GM12878 (cell line): ENCODE data around the gene SSU72. TPM values are rescaled to one million over a fixed set of nuclear protein-coding genes. Genes with fewer than 3 reads are reported as not detected.

Source experiments
- ATAC-seq: fragments of 200-7000 bp; cut with Tn5 transposase; 3 replicates; pipeline ENCODE4 v1.9.1; 2020; ENCODE audit warnings: mild to moderate bottlenecking, moderate library complexity
- BruUV-seq: library from RNA; stranded (reverse); fragments of 400-500 nt; replicated peaks from 2 replicates; lab custom pipeline; 2021; lab: Mats Ljungman, UMichigan
- CTCF ChIA-PET: fragments of 300-600 bp; sonication (Branson Sonifier 250); formaldehyde crosslinking; extraction: SDS; loops from one replicate; lab custom pipeline; 2021; ENCODE audit warnings: inconsistent platforms; lab: Yijun Ruan, JAX
- POLR2A ChIA-PET: fragments of 350-600 bp; formaldehyde crosslinking; extraction: SDS; loops from one replicate; lab custom pipeline; 2021; ENCODE audit warnings: inconsistent platforms; lab: Charles Lee
- RAD21 ChIA-PET: fragments of 300-600 bp; sonication (Branson Sonifier 250); formaldehyde crosslinking; loops from one replicate; lab custom pipeline; 2023; ENCODE audit warnings: antibody characterized with exemption; ENCODE audit not compliant: unreplicated experiment; lab: Charles Lee
- SMC1A ChIA-PET: fragments of 300-600 bp; sonication (Branson Sonifier 250); formaldehyde crosslinking; loops from one replicate; lab custom pipeline; 2023; ENCODE audit not compliant: unreplicated experiment, uncharacterized antibody; lab: Charles Lee
- DNase-seq: peaks from one replicate; pipeline ENCODE4 v3.0.0-alpha.2; 2011; ENCODE audit warnings: low read depth, low spot score
- FAIRE-seq: peaks from 3 replicates; lab custom pipeline; 2011; peaks lifted over from hg19 to GRCh38; lab: Jason Lieb, UNC
- H2AFZ ChIP-seq: 2 replicates; pipeline ENCODE4 v1.6.0; 2011; ENCODE audit warnings: low read depth, low read length, control low read depth; ENCODE audit not compliant: control insufficient read depth
- H3K27ac ChIP-seq: 2 replicates; pipeline ENCODE4 v1.5.1; 2011; ENCODE audit warnings: control low read depth; ENCODE audit not compliant: control insufficient read depth, insufficient read depth
- H3K27me3 ChIP-seq, 2 experiments: replicated peaks in 1 of 2; 2 replicates each; pipeline versions ENCODE4 v1.6.0 to v1.6.1; 2011; ENCODE audit warnings: low read length in 1 of 2; ENCODE audit not compliant: control insufficient read depth in 2 of 2, insufficient read depth in 2 of 2
- H3K36me3 ChIP-seq, 2 experiments: 2 replicates each; pipeline ENCODE4 v1.5.1; 2011; ENCODE audit warnings: low read length in 1 of 2; ENCODE audit not compliant: control insufficient read depth in 2 of 2, insufficient read depth in 2 of 2
- H3K4me1 ChIP-seq: 2 replicates; pipeline ENCODE4 v1.6.1; 2011; ENCODE audit warnings: mild to moderate bottlenecking, low read length, moderate library complexity, mixed read lengths; ENCODE audit not compliant: control insufficient read depth, insufficient read depth
- H3K4me2 ChIP-seq: 2 replicates; pipeline ENCODE4 v1.6.0; 2011; ENCODE audit warnings: control low read depth; ENCODE audit not compliant: control insufficient read depth, insufficient read depth
- H3K4me3 ChIP-seq: fragments of 200-600 bp; sonication (generic); 2 replicates; pipeline ENCODE4 v1.5.1; 2016
- H3K79me2 ChIP-seq: 2 replicates; pipeline ENCODE4 v1.6.0; 2011; ENCODE audit warnings: low read length; ENCODE audit not compliant: control insufficient read depth, insufficient read depth
- H3K9ac ChIP-seq: 2 replicates; pipeline ENCODE4 v1.8.0; 2011; ENCODE audit warnings: low read length, control low read depth, mixed read lengths; ENCODE audit not compliant: control insufficient read depth, insufficient read depth
- H3K9me3 ChIP-seq: replicated peaks from 3 replicates; pipeline ENCODE4 v1.5.1; 2011; ENCODE audit warnings: mild to moderate bottlenecking, low read length; ENCODE audit not compliant: control insufficient read depth, insufficient read depth
- H4K20me1 ChIP-seq: 2 replicates; pipeline ENCODE4 v1.6.0; 2011; ENCODE audit not compliant: control insufficient read depth, insufficient read depth
- BMI1 ChIP-seq: fragments of 450-650 bp; IDR thresholded peaks from 2 replicates; pipeline ENCODE4 v1.6.1; 2016; ENCODE audit warnings: mild to moderate bottlenecking, moderate library complexity, borderline replicate concordance
- CREM ChIP-seq: IDR thresholded peaks from 2 replicates; pipeline ENCODE4 v1.6.1; 2014; ENCODE audit warnings: antibody characterized with exemption, low read depth
- IKZF1 ChIP-seq: fragments of 450-650 bp; conservative IDR thresholded peaks from 2 replicates; pipeline ENCODE4 v1.6.1; 2017; ENCODE audit warnings: antibody characterized with exemption, mild to moderate bottlenecking
- NR2C2 ChIP-seq: IDR thresholded peaks from 2 replicates; pipeline ENCODE4 v1.6.1; 2011; ENCODE audit warnings: borderline replicate concordance, low read depth; ENCODE audit not compliant: control insufficient read depth, insufficient read length
- ZNF384 ChIP-seq: IDR thresholded peaks from 2 replicates; pipeline ENCODE4 v1.6.1; 2012; ENCODE audit warnings: low read depth, mild to moderate bottlenecking, low read length, improper control_type of control experiment, borderline replicate concordance
- WGBS: methylation state at CpG from one replicate; pipeline ENCODE4 v1.1.6; 2016; ENCODE audit warnings: low lambda C conversion rate; ENCODE audit not compliant: insufficient replicate concordance, insufficient coverage; ENCODE audit errors: missing lambda C conversion rate; 5-methylcytosine and 5-hydroxymethylcytosine counted together
- in situ Hi-C: fragments of 300-500 bp; cut with MboI; formaldehyde crosslinking; loops from 9 replicates; pipeline ENCODE4 v1.14.3; 2018; ENCODE audit warnings: mixed read lengths
- intact Hi-C: fragments of 100-400 bp; cut with micrococcal nuclease; formaldehyde crosslinking; loops from one replicate; pipeline ENCODE4 v1.14.2; 2022; ENCODE audit not compliant: unreplicated experiment
- polyA plus RNA-seq, 11 experiments: library from polyadenylated mRNA; depleted of rRNA in 4 of 11; unstranded in 6 of 11; stranded (reverse) in 5 of 11; fragments of >200 nt; fragmentation: Nextera tagmentation in 4 of 11; fragmentation: Illumina TruSeq in 1 of 11; extraction: Ambion mirVana in 4 of 11; extraction: Trizol in 1 of 11; gene quantifications; 1 replicate in 1 of 11; 2 replicates in 10 of 11; pipeline versions ENCODE4 v1.2.1 to v1.2.3, GENCODE V29; 2011 to 2016; ENCODE audit warnings: inconsistent platforms in 2 of 11, missing spikeins in 2 of 11, low read depth in 1 of 11
- total RNA-seq, 4 experiments: library from RNA; depleted of rRNA in 3 of 4; stranded (reverse); fragments of >200 nt in 3 of 4; fragmentation: Illumina TruSeq in 1 of 4; extraction: Trizol in 1 of 4; gene quantifications; 2 replicates each; pipeline versions ENCODE4 v1.2.1 to v1.2.3, GENCODE V29; 2013 to 2021
- TF ChIP-seq, protein P1 (sequence below): IDR thresholded peaks from 2 replicates; pipeline ENCODE4 v1.6.1; 2012; ENCODE audit warnings: improper control_type of control experiment, low read depth, low read length; ENCODE audit not compliant: insufficient replicate concordance

Gene SSU72
- total and polyA plus RNA-seq, 10 of the 15 experiments (the other 5 are each of a cell fraction or from before 2014, with no cell fraction given) = 28.6 to 172 (median 67.7) TPM

DNA sequence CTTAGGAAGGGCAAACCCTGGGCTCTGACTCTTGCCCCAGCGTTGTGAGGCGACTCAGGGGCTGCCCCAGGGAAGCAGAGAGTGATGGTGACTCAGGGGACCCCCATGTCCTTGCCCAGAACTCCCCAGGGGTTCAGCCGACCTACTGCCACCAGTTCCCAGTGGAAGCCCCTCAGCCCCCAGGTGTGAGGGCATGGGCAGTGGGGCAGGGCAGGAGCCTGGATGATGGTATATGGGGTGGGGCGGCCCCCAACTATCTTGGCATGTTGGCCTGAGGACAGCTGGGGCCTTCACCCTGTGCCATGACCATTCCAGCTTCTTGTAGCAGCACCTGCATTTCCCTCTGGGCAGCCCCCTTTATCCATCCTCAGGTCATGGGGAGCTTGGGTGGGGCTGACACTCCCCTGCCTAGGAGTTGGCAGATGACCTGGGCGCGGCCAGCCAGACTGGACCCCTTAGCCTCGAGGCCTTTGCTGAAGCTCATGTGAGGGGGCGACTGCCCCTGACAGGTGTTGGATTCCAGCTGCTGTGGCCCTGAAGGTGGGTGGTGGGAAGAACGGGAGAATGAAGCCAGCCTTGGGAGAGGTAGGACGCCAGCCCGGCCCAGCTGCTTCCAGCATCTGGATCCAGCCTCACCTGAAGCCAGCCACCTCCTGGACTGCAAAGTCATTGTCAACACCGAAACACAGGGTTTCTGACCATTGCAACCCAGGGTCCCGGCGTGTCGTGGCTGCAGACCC lies 27.1 kb upstream of the SSU72 start:
- no peak for DNase-seq
- Histone ChIP-seq H3K4me1 (peaks cover 42% of the 10 kb centered on the region), H3K27ac (no peak overlapping the region), H3K27me3 (peaks cover 0 to 2% of the 10 kb centered on the region in 2 experiments; a peak in 2 of 4 replicates), H3K36me3 (no peaks in the 10 kb centered on the region), H3K4me3 (no peak overlapping the region), H2AFZ (no peak overlapping the region), H3K9ac (no peak overlapping the region; the same call in 1 of the 2 replicates), H3K9me3 (no peaks in the 10 kb centered on the region), H3K79me2 (no peaks in the 10 kb centered on the region), H3K4me2 (peak overlapping the region; percentile 71), H4K20me1 (no peaks in the 10 kb centered on the region)
- intact Hi-C loops = no loop called here
- ChIA-PET POLR2A (no interaction called here), SMC1A (interaction anchor here (1.5 kb wide), 1 partner anchor 12 kb away, joined by 9 read pairs; no protein-coding TSS in a partner anchor), RAD21 (no interaction called here), CTCF (interaction anchor here (1.0 kb wide), 1 partner anchor 32 kb away, joined by 5 read pairs; no protein-coding TSS in a partner anchor)
- TF ChIP-seq IKZF1 (no peak), CREM (no peak), NR2C2 (no peak), BMI1 (no peak), ZNF384 (no peak)
- TF ChIP-seq, protein P1, sequence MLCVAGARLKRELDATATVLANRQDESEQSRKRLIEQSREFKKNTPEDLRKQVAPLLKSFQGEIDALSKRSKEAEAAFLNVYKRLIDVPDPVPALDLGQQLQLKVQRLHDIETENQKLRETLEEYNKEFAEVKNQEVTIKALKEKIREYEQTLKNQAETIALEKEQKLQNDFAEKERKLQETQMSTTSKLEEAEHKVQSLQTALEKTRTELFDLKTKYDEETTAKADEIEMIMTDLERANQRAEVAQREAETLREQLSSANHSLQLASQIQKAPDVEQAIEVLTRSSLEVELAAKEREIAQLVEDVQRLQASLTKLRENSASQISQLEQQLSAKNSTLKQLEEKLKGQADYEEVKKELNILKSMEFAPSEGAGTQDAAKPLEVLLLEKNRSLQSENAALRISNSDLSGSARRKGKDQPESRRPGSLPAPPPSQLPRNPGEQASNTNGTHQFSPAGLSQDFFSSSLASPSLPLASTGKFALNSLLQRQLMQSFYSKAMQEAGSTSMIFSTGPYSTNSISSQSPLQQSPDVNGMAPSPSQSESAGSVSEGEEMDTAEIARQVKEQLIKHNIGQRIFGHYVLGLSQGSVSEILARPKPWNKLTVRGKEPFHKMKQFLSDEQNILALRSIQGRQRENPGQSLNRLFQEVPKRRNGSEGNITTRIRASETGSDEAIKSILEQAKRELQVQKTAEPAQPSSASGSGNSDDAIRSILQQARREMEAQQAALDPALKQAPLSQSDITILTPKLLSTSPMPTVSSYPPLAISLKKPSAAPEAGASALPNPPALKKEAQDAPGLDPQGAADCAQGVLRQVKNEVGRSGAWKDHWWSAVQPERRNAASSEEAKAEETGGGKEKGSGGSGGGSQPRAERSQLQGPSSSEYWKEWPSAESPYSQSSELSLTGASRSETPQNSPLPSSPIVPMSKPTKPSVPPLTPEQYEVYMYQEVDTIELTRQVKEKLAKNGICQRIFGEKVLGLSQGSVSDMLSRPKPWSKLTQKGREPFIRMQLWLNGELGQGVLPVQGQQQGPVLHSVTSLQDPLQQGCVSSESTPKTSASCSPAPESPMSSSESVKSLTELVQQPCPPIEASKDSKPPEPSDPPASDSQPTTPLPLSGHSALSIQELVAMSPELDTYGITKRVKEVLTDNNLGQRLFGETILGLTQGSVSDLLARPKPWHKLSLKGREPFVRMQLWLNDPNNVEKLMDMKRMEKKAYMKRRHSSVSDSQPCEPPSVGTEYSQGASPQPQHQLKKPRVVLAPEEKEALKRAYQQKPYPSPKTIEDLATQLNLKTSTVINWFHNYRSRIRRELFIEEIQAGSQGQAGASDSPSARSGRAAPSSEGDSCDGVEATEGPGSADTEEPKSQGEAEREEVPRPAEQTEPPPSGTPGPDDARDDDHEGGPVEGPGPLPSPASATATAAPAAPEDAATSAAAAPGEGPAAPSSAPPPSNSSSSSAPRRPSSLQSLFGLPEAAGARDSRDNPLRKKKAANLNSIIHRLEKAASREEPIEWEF = no peak
- ATAC-seq = no peak
- FAIRE-seq = no peak
- WGBS = 72% methylated on average over 15 of the region's 15 CpGs
- in situ Hi-C loops = no loop called here
- no TSS peak for BruUV-seq
